OCI-LY7 (cell line): Measurements from ENCODE around the gene TYK2. TPM values are rescaled to one million over a fixed set of nuclear protein-coding genes. Genes with fewer than 3 reads are reported as not detected.
A peak's percentile ranks its signal among the peaks of the same experiment; 100 is the strongest.

Experiments used
- Bru-seq: library from RNA; stranded (reverse); fragments of 400-500 nt; gene quantifications from one replicate; lab custom pipeline; 2021; lab: Mats Ljungman, UMichigan
- BruChase-seq, 2 experiments: library from RNA; stranded (reverse); fragments of 400-500 nt; gene quantifications; one replicate each; lab custom pipeline; 2021; lab: Mats Ljungman, UMichigan
- BruUV-seq: library from RNA; stranded (reverse); fragments of 400-500 nt; replicated peaks from 2 replicates; lab custom pipeline; 2021; lab: Mats Ljungman, UMichigan
- CTCF ChIA-PET: fragments of 300-600 bp; sonication (Branson Sonifier 250); formaldehyde crosslinking; loops from one replicate; lab custom pipeline; 2022; ENCODE audit warnings: antibody characterized with exemption; ENCODE audit not compliant: unreplicated experiment; lab: Charles Lee
- POLR2A ChIA-PET: fragments of 300-600 bp; sonication (Branson Sonifier 250); formaldehyde crosslinking; loops from one replicate; lab custom pipeline; 2022; ENCODE audit warnings: antibody characterized with exemption; lab: Charles Lee
- DNase-seq: peaks from one replicate; pipeline ENCODE4 v3.0.0-alpha.2; 2015; ENCODE audit warnings: low spot score
- H2AFZ ChIP-seq: fragments of 200-600 bp; sonication (generic), shearing (Covaris generic); 2 replicates; pipeline ENCODE4 v1.6.1; 2014; ENCODE audit warnings: mild to moderate bottlenecking, antibody characterized with exemption, low read length, moderate library complexity
- H3K27ac ChIP-seq: fragments of 200-600 bp; sonication (generic); 2 replicates; pipeline ENCODE4 v1.5.1; 2014; ENCODE audit warnings: mixed run types, low read depth, mild to moderate bottlenecking, moderate library complexity, low read length, inconsistent platforms; ENCODE audit not compliant: poor library complexity, severe bottlenecking
- H3K36me3 ChIP-seq: fragments of 200-600 bp; sonication (generic); 2 replicates; pipeline ENCODE4 v1.6.1; 2014; ENCODE audit warnings: mild to moderate bottlenecking, antibody characterized with exemption, low read length, moderate library complexity, mixed read lengths; ENCODE audit not compliant: insufficient read depth
- H3K4me1 ChIP-seq: fragments of 200-600 bp; sonication (generic); 2 replicates; pipeline ENCODE4 v1.5.1; 2014; ENCODE audit warnings: mild to moderate bottlenecking, low read length; ENCODE audit not compliant: insufficient read depth, poor library complexity, severe bottlenecking
- H3K4me2 ChIP-seq: fragments of 200-600 bp; sonication (generic); 2 replicates; pipeline ENCODE4 v1.6.1; 2014; ENCODE audit warnings: mild to moderate bottlenecking, low read length
- H3K4me3 ChIP-seq: fragments of 200-600 bp; sonication (generic); 2 replicates; pipeline ENCODE4 v1.5.1; 2014; ENCODE audit warnings: mild to moderate bottlenecking, low read depth, low read length; ENCODE audit not compliant: poor library complexity, severe bottlenecking
- H3K79me2 ChIP-seq: fragments of 200-600 bp; sonication (generic); 2 replicates; pipeline ENCODE4 v1.6.1; 2016; ENCODE audit warnings: low read depth, mild to moderate bottlenecking, low read length, moderate library complexity, mixed read lengths; ENCODE audit not compliant: insufficient read depth
- H3K9me2 ChIP-seq: fragments of 200-600 bp; sonication (generic); 2 replicates; pipeline ENCODE4 v1.6.1; 2016; ENCODE audit warnings: mild to moderate bottlenecking, low read length, mixed read lengths; ENCODE audit not compliant: insufficient read depth
- H3K9me3 ChIP-seq: fragments of 200-600 bp; sonication (generic); 2 replicates; pipeline ENCODE4 v1.6.1; 2014; ENCODE audit warnings: mild to moderate bottlenecking, mixed run types, low read length, mixed read lengths
- H4K20me1 ChIP-seq: fragments of 200-600 bp; sonication (generic); 2 replicates; pipeline ENCODE4 v1.6.1; 2014; ENCODE audit warnings: mild to moderate bottlenecking, antibody characterized with exemption, low read length, moderate library complexity, mixed read lengths; ENCODE audit not compliant: insufficient read depth
- EZH2phosphoT487 ChIP-seq: fragments of 200-600 bp; sonication (generic); IDR thresholded peaks from 2 replicates; pipeline ENCODE4 v1.6.1; 2018; ENCODE audit warnings: low read depth, borderline replicate concordance, mild to moderate bottlenecking, mixed run types, antibody characterized with exemption, low read length, moderate library complexity, mixed read lengths
- intact Hi-C: fragments of 100-400 bp; cut with micrococcal nuclease; formaldehyde crosslinking; loops from one replicate; pipeline ENCODE4 v1.10.0; 2022; ENCODE audit not compliant: unreplicated experiment
- long read RNA-seq: library from polyadenylated mRNA; stranded (forward); transcript quantifications from one replicate; pipeline ENCODE4 v2.0.0, GENCODE V29; 2022
- total RNA-seq, 2 experiments: library from RNA; depleted of rRNA in 1 of 2; stranded (reverse); fragments of >200 nt in 1 of 2; shearing (Covaris generic) in 1 of 2; gene quantifications; 2 replicates each; pipeline ENCODE4 v1.2.3, GENCODE V29; 2014 to 2022
- TF ChIP-seq, protein P1 (sequence below): fragments of 200-600 bp; sonication (generic); conservative IDR thresholded peaks from 2 replicates; pipeline ENCODE4 v1.5.1; 2014; ENCODE audit warnings: mild to moderate bottlenecking, antibody characterized with exemption, low read length, moderate library complexity, mixed read lengths

The TYK2 gene
- total RNA-seq (2014; rRNA removed; shearing (Covaris generic)) = 151 and 185 TPM in 2 replicates
- 214 and 216 TPM in 2 replicates for total RNA-seq (2022)
- percentile 57 among the genes with signal in this experiment for Bru-seq, nascent RNA
- BruChase-seq, experiment 1, labeled RNA remaining after a 6-hour chase = percentile 78 among the genes with signal in this experiment
- percentile 71 among the genes with signal in this experiment for BruChase-seq, experiment 2, labeled RNA remaining after a 2-hour chase
- long read RNA-seq, full-length matches to known transcripts = 70 of 165 reads
- long read RNA-seq, partial matches to known transcripts = 16 of 165 reads
- long read RNA-seq, other reads (novel, unspliced or antisense) = 79 of 165 reads

DNA sequence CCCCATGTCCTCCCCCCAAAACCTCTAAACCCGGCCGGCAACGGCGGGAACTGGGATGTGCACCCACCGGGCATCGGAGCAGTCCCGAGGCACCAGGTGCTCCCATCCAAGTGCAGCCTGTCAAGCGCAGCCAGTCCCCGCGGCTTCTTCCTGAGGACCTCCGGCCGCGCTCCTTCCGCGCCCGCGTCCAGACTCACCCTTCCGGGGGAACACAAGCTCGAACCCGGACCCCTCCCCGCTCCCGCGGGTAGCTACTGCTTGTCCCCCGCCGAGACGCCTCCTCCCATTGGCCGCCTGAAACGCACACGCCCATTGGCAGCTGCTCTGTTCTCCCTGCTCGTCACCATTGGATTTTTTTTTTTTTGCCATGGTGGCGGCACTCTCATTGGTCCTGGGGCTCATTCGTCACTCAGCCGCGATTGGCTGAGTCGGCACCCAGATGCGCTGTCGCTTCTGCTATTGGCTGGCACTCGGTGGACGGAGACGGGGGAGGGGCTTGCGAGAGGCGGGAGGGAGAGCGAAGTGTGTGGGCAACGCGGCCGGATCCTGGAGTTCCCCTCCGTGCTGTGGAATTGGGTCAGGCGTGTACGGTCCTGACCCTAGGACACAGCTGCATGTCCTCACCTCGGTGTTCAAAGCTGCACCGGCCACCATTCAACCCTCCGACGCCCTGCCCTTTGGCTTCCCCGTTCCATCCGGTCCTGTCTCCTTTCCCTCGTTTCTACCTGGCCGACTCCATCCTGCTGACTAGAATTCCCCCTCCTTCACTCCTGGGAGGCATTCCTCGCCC lies at the start of gene TYK2:
TYK2 (minus strand) TSS at position 260 of the 790 bp plus-strand sequence. CDS start 2,166 bp downstream, outside the sequence.
- peaks cover 15% of the 10 kb centered on the region for H3K36me3 ChIP-seq
- no peaks in the 10 kb centered on the region for H3K9me3 ChIP-seq
- peak within 1 kb of the TSS; percentile 75; the same call in 1 of the 2 replicates for H2AFZ ChIP-seq
- H3K4me1 ChIP-seq = peaks cover 10% of the 10 kb centered on the region
- TF ChIP-seq EZH2phosphoT487 = no peak
- TF ChIP-seq, protein P1, sequence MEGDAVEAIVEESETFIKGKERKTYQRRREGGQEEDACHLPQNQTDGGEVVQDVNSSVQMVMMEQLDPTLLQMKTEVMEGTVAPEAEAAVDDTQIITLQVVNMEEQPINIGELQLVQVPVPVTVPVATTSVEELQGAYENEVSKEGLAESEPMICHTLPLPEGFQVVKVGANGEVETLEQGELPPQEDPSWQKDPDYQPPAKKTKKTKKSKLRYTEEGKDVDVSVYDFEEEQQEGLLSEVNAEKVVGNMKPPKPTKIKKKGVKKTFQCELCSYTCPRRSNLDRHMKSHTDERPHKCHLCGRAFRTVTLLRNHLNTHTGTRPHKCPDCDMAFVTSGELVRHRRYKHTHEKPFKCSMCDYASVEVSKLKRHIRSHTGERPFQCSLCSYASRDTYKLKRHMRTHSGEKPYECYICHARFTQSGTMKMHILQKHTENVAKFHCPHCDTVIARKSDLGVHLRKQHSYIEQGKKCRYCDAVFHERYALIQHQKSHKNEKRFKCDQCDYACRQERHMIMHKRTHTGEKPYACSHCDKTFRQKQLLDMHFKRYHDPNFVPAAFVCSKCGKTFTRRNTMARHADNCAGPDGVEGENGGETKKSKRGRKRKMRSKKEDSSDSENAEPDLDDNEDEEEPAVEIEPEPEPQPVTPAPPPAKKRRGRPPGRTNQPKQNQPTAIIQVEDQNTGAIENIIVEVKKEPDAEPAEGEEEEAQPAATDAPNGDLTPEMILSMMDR = 0 out of 2 replicates have a peak, but pooled peaks have one; percentile 17
- ChIA-PET CTCF (interaction anchor here (0.5 to 1.1 kb wide), 4 partner anchors 38 to 110 kb away, joined by 3 to 6 read pairs (median 4); partner anchors contain the start of genes ICAM1 and RAVER1), POLR2A (interaction anchor here (0.5 to 3.2 kb wide), 9 partner anchors 20 to 185 kb away, joined by 3 to 14 read pairs (median 5); partner anchors contain the start of genes ICAM1, KRI1 and RAVER1)
- peak within 1 kb of the TSS; percentile 52 for H3K27ac ChIP-seq
- H3K79me2 ChIP-seq = peaks cover 16% of the 10 kb centered on the region
- intact Hi-C loops = loop anchor here (2.0 kb wide), 2 partner anchors 48 to 112 kb away; partner anchors contain the start of gene RAVER1
- H3K4me2 ChIP-seq = peak within 1 kb of the TSS; percentile 94
- H4K20me1 ChIP-seq = no peaks in the 10 kb centered on the region
- BruUV-seq = no TSS peak
- DNase-seq = peak; percentile 99
- H3K9me2 ChIP-seq = no peaks in the 10 kb centered on the region
- peak within 1 kb of the TSS; percentile 91 for H3K4me3 ChIP-seq

DNA sequence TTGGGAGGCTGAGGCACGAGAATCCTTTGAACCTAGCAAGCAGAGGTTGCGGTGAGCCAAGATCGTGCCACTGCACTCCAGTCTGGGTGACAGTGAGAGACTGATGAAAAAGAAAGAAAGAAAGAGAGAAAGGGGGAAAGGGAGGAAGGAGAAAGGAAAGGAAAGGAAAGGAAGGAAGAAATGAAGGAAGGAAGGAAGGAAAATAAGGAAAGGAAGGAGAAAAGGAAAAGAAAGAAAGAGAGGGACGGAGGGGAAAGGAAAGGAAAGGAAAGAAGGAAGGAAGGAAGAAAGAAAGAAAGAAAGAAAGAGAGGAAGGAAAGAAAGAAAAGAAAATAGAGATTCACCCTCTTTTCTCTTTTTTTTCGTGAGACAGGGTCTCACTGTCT lies 48.6 kb upstream of the TYK2 start:
- BruUV-seq = no TSS peak
- CTCF ChIA-PET = interaction anchor here (0.5 kb wide), 1 partner anchor 138 kb away, joined by 3 read pairs; no protein-coding TSS in a partner anchor
- Histone ChIP-seq H3K79me2 (peaks cover 79% of the 10 kb centered on the region), H2AFZ (no peak overlapping the region), H3K4me1 (peaks cover 87% of the 10 kb centered on the region), H3K36me3 (peaks cover 6% of the 10 kb centered on the region; the same call in 1 of the 2 replicates), H3K9me3 (no peaks in the 10 kb centered on the region), H4K20me1 (peaks cover 20% of the 10 kb centered on the region; the same call in 1 of the 2 replicates), H3K4me2 (peak overlapping the region; percentile 74), H3K4me3 (no peak overlapping the region), H3K27ac (no peak overlapping the region), H3K9me2 (no peaks in the 10 kb centered on the region)
- intact Hi-C loops = no loop called here
- POLR2A ChIA-PET = interaction anchor here (0.5 to 0.6 kb wide), 2 partner anchors 28 to 190 kb away, joined by 3 to 6 read pairs; no protein-coding TSS in a partner anchor
- no peak for TF ChIP-seq EZH2phosphoT487
- TF ChIP-seq, protein P1 = no peak
- DNase-seq = no peak
